Left hindlimb (tissue), 1 donor: ENCODE data around the gene GIMAP8.

Source experiments
- DNase-seq: peaks from one replicate; pipeline ENCODE4 v3.0.0-alpha.2; 2018

Gene GIMAP8

DNA sequence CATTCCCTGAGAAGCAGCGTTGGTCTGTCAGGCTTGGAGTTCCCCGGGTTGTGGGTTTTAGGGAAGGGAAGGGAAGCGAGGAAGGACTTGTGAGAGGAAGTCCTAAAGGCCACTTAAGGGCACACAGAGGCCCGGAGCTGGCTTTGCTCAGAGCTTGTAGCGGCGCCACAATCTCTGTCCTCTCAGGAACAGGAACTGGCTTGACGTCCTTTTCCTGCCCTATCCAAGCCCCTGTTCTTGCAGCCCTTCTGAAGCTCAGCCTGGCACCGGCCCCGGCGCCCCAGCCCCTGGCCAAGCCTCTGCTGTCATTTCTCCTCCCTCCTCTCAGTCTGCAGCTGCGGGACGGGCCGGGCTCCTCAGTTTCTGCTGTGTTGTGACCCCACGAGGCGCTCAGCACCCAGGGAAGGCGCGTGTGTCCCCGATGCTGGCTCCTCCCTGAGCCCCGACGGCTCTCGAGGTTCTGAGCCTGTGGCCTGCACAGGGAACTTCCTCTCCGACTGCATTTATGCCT lies at the start of gene GIMAP8:
TSS of gene GIMAP8 (plus strand) at position 140 of the 511 bp plus-strand sequence. CDS start 16,069 bp downstream, outside the sequence.
- DNase-seq = no peak

DNA sequence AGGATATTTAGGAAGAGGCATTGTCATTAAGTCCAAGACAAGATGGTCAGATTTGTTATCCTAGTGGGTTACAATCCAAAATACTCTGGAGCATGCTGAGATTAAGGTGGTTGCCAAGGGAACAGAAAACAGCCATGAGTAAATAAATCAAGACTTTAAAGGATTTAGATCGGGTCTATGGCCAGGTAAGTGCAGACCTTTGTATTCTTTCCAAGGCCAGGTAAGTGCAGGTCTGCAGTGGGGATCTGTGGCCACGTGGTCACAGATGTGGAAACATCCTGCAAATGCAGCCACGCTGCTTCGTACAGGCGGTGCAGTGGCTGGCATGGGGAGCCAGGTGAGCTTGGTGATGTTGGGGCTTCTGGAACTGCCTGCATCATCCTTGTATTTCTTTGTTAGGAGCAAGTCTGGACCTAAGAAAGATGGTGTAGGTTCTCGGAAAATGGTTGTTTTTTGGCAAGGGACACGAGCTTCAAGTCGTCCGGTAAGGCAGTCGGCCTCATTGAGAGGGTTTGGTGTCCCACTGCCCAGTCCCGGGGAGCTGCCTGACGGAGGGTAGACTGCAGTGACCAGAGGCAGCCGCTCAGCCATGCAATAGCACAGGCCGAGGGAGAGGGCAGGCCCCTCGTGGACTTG lies 49.5 kb upstream of the GIMAP8 start:
- DNase-seq = no peak

DNA sequence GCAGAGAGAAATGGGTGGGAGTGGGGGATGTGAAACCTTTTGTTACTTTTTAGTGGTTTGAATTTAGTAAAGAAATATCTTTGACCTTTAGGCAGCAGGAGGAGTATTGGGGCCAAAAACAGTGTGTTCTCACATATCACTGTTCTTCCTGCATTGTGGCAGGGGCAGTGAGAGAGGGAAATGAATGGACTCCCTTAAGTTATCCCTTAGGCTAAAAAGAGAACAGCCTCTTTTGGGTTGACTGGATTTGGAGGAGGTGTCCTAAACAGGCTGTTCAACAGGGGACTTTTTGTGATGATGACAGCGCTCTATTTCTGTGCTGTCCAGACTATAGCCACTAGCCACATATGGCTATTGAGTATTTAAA lies 49.0 kb upstream of the GIMAP8 start:
- no peak for DNase-seq

DNA sequence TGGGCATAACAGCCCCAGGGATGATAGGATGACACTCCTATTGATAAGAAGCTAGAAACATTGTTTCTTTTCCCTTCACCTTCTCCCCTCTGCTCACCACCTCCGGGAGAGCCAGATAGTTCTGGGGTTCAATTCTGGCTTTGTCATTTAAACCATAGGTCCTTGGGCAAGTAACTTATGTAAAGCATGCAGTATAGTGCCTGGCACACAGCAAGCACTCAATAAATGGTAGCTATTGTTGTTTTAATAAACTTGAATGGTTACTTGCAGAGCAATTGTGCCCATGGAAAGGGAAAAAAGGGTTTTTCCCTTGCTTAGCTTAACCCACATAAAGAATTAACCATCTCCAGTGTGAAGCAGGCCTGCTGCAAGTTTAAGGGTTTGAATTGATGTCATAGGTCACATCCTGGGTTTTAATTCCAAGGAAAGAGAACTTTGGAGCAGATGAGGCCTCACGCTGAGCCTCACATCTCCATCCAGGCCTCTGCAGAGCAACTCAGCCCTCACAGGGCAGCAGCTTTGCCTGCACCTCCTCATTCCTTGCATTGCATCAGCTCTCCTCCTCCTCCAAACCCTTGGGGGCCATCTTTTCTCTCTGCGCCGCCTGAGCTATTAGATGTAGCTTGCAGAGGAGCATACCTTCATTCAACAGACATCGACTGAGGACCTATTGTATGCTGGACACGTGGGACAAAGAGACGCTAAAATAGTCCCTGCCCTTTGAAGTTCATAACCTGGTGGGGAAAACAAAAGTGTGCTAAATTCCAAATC lies 48.4 kb upstream of the GIMAP8 start:
- no peak for DNase-seq

DNA sequence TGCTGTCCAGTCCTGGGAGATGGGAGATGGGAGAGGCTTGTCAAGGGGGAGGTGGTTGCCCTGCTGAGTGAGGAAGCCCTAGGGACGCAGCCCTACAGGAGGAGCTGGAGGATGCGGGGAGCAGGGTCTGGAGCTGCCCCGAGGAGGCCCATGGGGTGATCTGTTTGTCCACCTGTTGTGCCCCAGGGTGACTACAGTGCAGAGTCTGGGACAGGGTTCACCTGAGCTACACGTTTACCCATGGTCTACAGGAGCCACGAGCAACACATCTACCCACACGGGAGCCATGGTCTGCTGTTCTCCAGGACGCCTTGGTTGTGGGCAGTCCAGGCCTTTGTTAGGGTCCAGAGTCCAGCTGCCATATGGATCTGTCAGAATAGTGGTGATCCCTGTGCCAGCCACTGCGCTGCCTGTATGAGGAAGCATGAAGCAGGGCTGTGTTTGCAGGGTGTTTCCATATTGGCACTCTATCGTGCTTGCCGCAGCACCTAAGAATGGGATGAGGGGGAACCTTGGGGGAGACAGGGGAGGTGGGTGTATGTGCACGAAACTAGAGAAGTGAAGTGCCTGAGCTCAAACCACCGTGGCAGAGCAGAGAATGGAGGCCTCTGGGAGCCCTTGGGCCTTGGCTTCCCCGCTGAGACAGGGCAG lies 47.6 kb upstream of the GIMAP8 start:
- no peak for DNase-seq

DNA sequence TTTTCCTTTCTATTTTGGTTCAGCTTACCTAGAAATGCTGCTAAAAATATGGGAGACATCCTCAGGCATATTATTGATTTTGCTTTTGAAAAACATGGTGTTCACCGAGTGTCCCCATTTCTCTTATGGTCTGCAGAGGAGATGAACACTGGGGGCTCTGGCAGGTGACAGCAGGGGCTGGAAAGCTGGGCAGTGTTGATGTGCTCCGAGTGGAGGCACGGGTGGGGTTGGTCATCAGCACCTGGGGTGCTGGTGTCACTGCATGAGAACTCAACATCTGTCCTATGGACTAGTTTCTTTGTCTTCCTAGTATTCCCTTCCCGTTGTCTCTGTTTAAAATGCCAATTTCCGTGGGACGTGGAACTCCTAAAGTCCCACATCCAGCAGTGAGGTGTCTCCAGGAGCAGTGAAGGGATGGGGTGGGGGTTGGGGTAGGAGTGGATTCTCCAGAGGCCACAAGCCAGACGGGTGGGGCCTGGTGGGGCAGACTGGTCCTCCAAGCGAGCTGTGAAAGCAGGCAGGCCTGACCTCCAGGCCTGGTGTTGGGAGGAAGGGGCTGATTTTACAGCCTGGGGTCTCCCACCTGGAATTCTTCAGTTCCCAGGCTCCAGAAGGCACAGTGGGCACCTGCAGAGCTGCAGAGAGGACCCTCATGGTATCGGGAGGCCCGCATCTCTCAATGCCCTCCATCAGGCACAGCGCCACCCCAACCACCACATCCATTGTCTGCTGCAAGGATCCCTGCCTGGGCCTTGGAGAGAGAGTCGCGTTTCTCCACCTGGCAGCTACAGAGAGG lies 46.9 kb upstream of the GIMAP8 start:
- DNase-seq = no peak

DNA sequence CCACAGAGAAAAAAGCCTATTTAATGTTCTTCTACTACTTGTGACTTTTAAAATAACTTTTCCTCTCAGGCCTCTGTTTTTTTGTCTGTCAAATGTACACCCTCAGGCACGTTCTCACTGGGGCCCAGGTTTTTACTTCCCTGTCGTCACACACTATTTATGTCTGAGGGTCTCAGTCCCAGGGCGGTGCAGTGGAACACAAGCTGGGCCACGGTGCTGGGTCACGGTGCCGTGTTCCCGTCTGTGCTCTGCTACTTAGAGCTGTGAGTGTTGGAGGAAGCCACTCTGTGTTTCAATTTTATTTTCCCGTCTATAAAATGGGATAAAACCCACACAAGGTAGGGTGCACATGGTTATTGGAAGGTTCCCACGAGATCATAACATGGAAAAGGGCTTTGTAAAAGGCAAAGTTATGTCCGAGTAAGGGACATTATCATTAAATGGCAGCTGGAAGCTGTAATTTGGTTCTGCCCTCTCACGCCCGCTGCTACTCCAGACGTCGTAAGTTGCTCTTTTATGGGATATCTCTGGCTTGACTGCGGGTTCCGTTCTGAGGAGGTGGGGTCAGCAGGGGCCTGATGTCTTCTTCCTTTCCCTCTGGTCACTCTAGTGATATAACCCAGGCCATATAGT lies 46.1 kb upstream of the GIMAP8 start:
- DNase-seq = peak; percentile 58

DNA sequence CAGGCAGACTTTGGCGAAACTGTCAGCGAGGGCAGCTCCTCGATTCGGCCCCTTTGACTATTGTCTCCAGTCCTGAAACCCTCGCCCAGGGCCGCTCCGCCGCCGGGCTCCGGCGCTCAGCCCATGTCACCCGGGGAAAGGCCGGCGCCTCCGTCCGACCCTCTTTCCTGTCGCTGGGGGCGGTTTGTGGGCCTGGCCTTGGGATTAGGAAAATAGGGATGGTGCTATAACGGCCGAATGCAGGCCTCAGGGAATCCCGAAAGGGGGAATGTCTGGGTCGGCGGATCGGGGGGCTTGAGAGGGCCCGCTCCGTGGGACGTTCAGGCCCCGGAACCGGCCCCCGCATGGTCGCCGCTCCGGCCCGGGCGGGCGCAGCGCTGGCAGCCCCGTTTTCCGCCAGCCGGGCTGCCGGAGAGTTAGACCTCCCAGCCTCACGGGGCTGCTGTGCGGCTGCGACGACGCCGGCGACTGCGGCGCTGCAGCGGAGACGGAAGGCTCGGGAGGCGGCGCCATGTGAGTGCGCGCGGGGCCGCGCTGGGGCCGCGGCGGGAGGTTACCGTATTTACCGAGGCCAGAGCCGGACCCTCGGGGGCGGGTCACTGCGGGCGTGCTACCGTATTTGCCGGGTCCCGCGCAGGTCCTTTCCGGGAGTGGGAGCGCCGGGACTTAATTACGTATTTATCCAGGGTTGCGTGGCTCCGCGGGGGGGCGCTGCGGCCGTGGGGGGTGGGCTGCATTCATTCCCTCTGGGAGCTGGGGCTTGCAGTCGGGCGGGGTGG lies 45.4 kb upstream of the GIMAP8 start:
- peak; percentile 91 for DNase-seq

DNA sequence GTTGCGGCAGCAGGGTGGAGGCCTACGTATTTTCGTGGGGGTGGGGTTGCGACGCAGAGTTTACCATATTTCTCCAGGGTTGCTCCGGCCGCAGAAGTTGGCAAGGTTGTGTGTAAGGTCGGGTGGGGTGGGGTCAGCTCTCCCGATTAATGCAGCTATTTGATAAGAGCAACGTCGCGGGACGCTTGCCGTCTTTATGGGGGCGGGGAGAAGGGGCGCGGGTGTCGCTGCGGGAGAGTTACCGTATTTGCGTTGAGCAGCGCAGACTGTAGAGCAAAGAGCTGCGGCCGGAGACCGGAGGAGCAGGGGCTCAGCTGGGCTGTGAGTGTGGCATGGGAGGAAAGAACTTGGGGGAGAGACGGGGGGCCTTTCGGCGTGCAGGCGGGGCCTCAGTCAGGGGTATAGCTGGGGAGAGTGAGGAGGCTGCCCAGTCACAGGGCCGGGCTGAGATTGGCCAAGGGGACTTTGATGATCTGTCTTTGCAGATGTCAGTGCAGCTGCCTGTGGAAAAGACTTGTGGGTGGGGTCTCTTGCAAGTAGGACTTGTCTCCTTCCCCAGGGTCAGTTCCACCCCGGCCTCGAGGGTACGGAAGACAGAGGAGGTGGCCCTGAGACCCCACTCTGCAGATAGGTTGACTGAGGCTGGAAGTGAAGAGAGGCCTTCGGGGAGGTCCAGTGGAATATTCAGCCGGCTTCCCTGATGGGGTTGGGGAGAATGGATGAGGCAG lies 44.7 kb upstream of the GIMAP8 start:
- no peak for DNase-seq

DNA sequence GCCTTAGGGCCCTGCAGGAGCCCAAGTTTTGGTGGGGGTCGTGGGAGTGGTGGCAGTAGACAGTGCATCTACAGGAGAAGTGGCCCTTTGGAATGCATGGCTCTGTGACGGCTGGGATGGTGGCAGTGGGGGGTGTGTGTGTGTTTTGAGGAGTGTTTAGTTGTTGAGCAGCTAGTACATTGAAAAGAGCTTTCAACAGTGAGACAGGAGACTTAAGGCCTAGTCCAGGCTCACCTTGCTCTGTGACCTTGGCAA lies 44.2 kb upstream of the GIMAP8 start:
- no peak for DNase-seq

DNA sequence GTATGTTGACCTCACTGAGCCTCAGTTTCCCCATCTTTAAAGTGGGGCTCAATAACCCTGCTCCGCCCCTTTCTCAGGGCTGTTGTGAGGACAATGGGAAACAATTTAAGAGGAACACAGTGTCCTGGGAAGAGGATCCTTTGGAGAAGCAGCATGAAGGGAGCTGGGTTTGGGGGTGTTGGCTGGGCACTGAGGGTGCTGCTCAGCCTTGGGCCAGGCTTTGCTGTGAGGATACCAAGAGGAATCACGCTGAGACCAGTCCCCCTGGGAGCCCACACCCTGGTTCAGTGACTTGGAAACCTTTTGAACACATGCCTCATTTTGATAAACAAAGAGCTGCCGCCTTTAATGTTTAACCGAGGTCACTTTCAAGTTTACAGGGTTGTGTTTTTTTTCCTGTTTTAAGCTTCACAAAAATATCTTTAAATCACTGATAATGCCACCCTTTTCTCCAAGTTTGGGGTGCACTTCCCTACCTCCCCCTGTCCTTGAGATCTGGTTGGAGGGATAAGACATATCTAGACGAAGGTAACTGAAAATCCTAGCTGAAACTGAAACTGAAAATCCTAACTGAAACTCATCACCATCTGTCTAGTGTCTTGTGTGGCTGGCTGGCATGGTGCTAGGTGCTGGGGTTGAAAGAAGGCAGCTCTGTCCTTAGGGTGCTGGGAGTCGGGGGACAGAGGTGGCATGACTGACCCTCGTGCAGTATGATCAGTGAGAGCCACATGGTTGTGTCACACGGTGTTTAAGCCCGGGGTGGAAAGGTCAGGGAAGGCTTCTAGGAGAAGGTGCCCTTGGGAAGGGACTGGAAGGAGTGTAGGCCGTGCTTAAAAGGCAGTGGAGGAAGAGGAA lies 43.6 kb upstream of the GIMAP8 start:
- no peak for DNase-seq

DNA sequence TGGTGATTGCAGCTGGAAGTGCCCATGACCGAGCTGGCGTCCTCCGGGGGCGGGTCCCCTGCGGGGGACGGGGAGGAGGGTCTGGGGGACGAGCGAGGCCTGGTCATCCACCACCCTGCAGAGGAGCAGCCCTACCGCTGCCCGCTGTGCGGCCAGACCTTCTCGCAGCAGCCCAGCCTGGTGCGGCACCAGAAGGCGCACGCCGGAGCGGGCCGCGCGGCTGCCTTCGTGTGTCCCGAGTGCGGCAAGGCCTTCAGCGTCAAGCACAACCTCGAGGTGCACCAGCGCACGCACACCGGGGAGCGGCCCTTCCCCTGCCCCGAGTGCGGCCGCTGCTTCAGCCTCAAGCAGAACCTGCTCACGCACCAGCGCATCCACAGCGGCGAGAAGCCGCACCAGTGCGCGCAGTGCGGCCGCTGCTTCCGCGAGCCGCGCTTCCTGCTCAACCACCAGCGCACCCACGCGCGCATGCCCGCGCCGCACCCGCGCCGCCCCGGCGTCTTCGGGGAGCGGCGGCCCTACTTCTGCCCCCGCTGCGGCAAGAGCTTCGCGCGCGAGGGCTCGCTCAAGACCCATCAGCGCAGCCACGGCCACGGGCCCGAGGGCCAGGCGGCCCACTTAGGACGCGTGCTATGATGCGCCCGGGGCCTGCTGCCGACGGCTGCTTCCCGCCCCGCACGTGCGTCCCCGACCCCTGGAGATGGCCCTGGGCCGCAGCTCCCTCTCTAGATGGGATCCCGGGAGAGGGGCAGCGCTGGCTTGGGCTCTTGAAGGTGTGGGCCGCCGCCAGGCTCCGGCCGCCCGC lies 42.6 kb upstream of the GIMAP8 start:
- DNase-seq = no peak

DNA sequence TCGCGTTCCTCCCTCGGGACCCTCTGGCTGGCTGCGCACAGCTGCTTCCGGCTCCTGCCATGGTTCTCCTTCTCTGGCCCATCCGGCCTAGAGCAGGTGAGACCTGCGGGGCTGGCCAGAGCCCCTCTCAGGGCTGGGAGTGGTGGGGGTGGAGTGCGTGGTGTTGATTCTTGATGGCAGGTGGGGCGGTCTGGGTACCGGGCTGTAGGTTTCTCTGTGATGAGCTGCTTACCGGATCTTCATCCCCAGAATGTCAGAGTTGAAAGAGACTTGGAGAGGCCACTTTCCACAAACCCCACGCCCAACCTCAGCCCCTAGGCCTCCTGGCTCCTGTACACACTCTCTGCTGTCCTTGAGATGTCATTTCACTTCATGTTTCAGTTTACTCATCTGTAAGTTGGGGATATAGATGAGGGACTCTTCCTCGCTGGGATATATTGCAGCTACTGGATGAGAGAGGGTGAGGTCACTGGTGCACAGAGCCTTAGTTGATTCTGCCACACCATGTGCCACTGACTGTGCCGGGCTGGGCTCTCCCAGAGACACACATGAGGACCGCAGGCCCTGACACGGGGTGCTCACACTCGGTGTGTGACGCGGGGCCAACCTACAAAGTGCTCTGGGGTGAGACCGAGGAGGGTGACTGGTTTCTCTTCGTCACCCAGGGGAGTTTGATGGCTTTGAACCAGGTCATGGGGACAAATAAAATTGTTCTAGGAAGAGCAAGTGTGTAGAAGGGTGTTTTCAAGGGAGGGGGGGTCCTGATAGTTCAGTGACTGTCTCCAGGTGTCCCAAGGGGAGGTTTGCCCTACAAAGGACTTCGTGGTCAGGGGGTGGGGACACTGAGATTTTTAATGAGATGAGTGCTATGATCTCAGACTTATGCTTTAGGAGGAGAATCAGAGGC lies 41.8 kb upstream of the GIMAP8 start:
- no peak for DNase-seq

DNA sequence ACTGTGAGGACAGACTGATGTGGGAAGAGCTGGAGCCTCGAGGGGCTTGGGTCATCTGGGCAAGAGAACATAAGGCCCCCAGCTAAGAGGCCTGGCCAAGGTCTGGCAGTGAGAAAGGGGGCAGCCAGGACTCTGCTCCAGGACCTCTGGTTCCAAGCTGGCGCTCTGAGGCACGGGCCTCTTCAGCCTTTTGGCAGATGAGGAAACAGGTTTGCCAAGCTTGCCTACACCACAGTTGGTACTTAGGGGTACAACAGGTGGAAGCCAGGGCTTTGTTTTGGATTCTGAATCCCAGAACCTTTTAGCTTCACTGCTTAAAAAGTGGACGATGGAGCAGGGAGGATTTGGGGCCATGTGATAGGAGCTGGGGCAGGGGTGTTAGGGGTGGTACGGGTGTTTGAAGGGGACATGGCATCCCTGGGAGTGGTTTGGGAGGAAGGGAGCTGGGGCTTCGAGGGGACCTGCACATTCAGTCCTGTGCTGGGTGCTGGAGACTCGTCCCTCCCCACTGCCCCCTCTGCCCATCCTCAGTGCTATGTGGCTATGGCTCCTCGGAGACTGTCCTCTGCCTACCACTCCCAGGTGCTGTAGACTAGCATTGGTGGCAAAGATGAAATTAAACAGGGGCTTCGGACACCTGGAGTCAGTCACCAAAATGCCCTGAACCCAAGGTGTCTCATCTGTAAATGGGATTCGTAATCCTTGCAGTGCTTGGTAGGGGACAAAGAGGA lies 41.0 kb upstream of the GIMAP8 start:
- DNase-seq = peak; percentile 19

DNA sequence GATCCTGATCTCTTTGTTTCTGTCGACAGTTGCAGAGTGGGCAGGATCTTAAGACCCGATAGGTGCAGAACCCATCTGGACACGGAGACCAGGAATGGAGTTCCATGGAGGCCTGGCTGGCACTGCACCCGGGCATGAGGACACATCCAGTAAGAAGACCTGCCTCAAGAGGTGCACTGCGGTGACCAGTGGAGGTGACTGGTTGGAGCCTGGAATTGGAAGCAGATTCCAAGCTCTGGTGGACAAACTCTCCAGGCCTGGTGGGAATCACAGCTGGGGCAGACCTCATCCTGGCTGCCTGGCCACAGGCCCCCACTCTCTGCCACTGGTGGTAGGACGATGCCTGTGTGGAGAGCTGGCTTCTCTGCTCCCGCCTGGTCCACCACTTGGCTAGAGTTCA lies 40.3 kb upstream of the GIMAP8 start:
- peak; percentile 16 for DNase-seq

DNA sequence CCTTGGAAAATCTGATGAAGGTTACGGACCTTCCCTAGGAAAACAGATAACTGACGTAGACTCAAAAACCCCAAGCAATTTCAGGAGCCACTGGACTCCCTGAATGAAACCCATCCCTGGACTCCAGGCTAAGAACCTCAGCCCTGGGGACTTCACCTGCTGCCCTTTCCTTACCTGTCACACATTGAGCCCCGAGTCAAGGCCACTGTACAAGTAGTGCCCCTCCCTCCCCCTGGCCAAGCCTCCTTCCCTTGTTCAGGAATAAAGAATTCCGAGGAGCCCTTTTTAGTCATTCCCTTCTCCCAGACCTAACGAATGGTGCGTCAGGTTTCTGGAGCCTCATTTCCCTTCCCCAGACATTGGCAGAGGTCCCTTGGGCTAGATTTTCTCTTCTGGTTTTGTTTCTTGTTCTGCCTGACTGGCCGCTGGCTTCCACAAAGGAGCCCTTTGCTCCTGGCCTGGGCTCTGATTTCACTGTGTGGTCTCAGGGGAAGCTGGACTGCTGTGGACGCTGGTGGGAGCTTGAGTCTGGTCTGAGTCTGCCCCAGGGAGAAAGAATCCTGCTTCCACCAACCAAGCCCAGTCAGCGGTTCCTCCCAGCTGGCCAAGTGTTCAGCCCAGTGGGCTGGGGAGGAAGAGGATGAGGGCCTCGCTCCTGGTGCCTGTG lies 39.6 kb upstream of the GIMAP8 start:
- DNase-seq = peak; percentile 10

DNA sequence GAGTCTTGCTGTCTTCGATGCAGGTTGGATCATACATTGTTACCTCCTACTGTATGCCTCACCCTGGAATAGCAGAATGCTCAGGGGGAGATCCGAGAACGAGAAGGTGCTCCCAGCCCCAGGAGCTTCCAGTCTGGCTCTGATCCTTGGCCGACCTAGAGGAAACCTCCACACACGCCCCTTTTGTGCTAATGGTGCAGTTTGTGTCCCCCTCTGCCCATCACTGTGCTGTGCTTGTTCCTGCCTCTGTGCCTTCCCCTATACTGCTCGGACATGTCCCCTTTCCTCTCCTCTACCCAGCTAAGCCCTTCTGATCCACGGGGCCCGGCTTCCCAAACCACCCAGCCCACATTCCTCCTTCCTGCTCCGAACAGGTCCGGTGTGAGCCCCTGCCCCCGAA lies 38.8 kb upstream of the GIMAP8 start:
- DNase-seq = no peak
